DOHH2 (cell line): ENCODE measurements around the gene TMEM141.

Experiments
- H3F3A ChIP-seq: fragments of 200-600 bp; sonication (generic), shearing (Covaris generic); 2 replicates; pipeline ENCODE4 v1.6.0; 2016; ENCODE audit warnings: antibody characterized with exemption, mild to moderate bottlenecking; ENCODE audit not compliant: control insufficient read depth, insufficient read depth
- H3K27ac ChIP-seq: fragments of 200-600 bp; sonication (generic); 2 replicates; pipeline ENCODE4 v1.5.1; 2014; ENCODE audit warnings: low read depth, mild to moderate bottlenecking, low read length, moderate library complexity
- H3K27me3 ChIP-seq: fragments of 200-600 bp; sonication (generic); 2 replicates; pipeline ENCODE4 v1.6.1; 2014; ENCODE audit warnings: mild to moderate bottlenecking, low read length, mixed read lengths; ENCODE audit not compliant: control insufficient read depth
- H3K36me3 ChIP-seq: fragments of 200-600 bp; sonication (generic); 2 replicates; pipeline ENCODE4 v1.6.1; 2014; ENCODE audit warnings: mild to moderate bottlenecking, low read length, moderate library complexity, mixed read lengths; ENCODE audit not compliant: control insufficient read depth
- H3K4me1 ChIP-seq: fragments of 200-600 bp; sonication (generic); 2 replicates; pipeline ENCODE4 v1.6.1; 2014; ENCODE audit warnings: mild to moderate bottlenecking, low read length, mixed read lengths; ENCODE audit not compliant: control insufficient read depth
- H3K4me2 ChIP-seq: fragments of 200-600 bp; sonication (generic); 2 replicates; pipeline ENCODE4 v1.6.0; 2014; ENCODE audit warnings: mild to moderate bottlenecking, low read length, moderate library complexity
- H3K4me3 ChIP-seq: fragments of 200-600 bp; sonication (generic); 2 replicates; pipeline ENCODE4 v1.5.1; 2014; ENCODE audit warnings: mild to moderate bottlenecking, low read length, mixed read lengths
- H3K79me2 ChIP-seq: fragments of 200-600 bp; sonication (generic); 2 replicates; pipeline ENCODE4 v1.6.1; 2014; ENCODE audit warnings: mild to moderate bottlenecking, low read length, mixed read lengths; ENCODE audit not compliant: control insufficient read depth
- H3K9me2 ChIP-seq: fragments of 200-600 bp; sonication (generic); replicated peaks from 2 replicates; pipeline ENCODE4 v1.6.1; 2014; ENCODE audit warnings: mild to moderate bottlenecking, low read length, mixed read lengths; ENCODE audit not compliant: control insufficient read depth
- H3K9me3 ChIP-seq: fragments of 200-600 bp; sonication (generic); 2 replicates; pipeline ENCODE4 v1.6.1; 2014; ENCODE audit warnings: antibody characterized with exemption, low read length, mixed read lengths; ENCODE audit not compliant: control insufficient read depth, insufficient read depth
- H4K20me1 ChIP-seq: fragments of 200-600 bp; sonication (generic); 2 replicates; pipeline ENCODE4 v1.6.0; 2014; ENCODE audit warnings: low read depth, mild to moderate bottlenecking, antibody characterized with exemption, low read length, moderate library complexity; ENCODE audit not compliant: control insufficient read depth, insufficient read depth
- CTCF ChIP-seq: fragments of 200-600 bp; sonication (generic); IDR thresholded peaks from one replicate; pipeline ENCODE4 v1.5.1; 2014; ENCODE audit warnings: antibody characterized with exemption, mild to moderate bottlenecking, low read depth, low read length; ENCODE audit not compliant: poor library complexity, severe bottlenecking
- EZH2phosphoT487 ChIP-seq: fragments of 200-600 bp; sonication (generic); IDR thresholded peaks from 2 replicates; pipeline ENCODE4 v1.6.1; 2017; ENCODE audit warnings: borderline replicate concordance, mild to moderate bottlenecking, antibody characterized with exemption, low read length, moderate library complexity, mixed read lengths

The TMEM141 gene

GRCh38 chr9:136815422-136815782 is 24.3 kb downstream of the TMEM141 start:
- no peak overlapping the region for H3K4me3 ChIP-seq
- peaks cover 7% of the 10 kb centered on the region; the same call in 1 of the 2 replicates for H4K20me1 ChIP-seq
- H3K27me3 ChIP-seq = no peaks in the 10 kb centered on the region
- H3K27ac ChIP-seq = no peak overlapping the region
- H3K9me3 ChIP-seq = no peaks in the 10 kb centered on the region
- no peak overlapping the region for H3K4me2 ChIP-seq
- H3K9me2 ChIP-seq = no peaks in the 10 kb centered on the region
- peaks cover 93% of the 10 kb centered on the region for H3K79me2 ChIP-seq
- TF ChIP-seq CTCF (no peak), EZH2phosphoT487 (no peak)
- no peaks in the 10 kb centered on the region for H3F3A ChIP-seq
- H3K36me3 ChIP-seq = peaks cover 65% of the 10 kb centered on the region
- peaks cover 1% of the 10 kb centered on the region; the same call in 1 of the 2 replicates for H3K4me1 ChIP-seq

- TF ChIP-seq EZH2phosphoT487 = no peak
- no peak for TF ChIP-seq CTCF
- H3K9me3 ChIP-seq = no peaks in the 10 kb centered on the region
- H3K27ac ChIP-seq = no peak overlapping the region
- H3K4me2 ChIP-seq = no peak overlapping the region
- no peaks in the 10 kb centered on the region; the same call in 1 of the 2 replicates for H4K20me1 ChIP-seq
- H3K9me2 ChIP-seq = no peaks in the 10 kb centered on the region
- H3K79me2 ChIP-seq = peaks cover 55% of the 10 kb centered on the region
- H3K27me3 ChIP-seq = no peaks in the 10 kb centered on the region
- no peak overlapping the region for H3K4me3 ChIP-seq
- no peaks in the 10 kb centered on the region for H3F3A ChIP-seq
- H3K36me3 ChIP-seq = peaks cover 45% of the 10 kb centered on the region
- H3K4me1 ChIP-seq = no peaks in the 10 kb centered on the region
Observed at GRCh38 chr9:136820971-136821825, 30.1 kb downstream of the TMEM141 start.

- H3F3A ChIP-seq = no peaks in the 10 kb centered on the region
- H3K9me3 ChIP-seq = no peaks in the 10 kb centered on the region
- peaks cover 47% of the 10 kb centered on the region for H3K79me2 ChIP-seq
- H3K4me1 ChIP-seq = no peaks in the 10 kb centered on the region
- no peak overlapping the region for H3K4me2 ChIP-seq
- no peaks in the 10 kb centered on the region for H3K9me2 ChIP-seq
- H3K27me3 ChIP-seq = no peaks in the 10 kb centered on the region
- no peak overlapping the region for H3K27ac ChIP-seq
- H3K36me3 ChIP-seq = peaks cover 49% of the 10 kb centered on the region
- TF ChIP-seq EZH2phosphoT487 (no peak), CTCF (no peak)
- H4K20me1 ChIP-seq = no peaks in the 10 kb centered on the region; the same call in 1 of the 2 replicates
- no peak overlapping the region for H3K4me3 ChIP-seq
Observed at GRCh38 chr9:136821826-136822544, 30.8 kb downstream of the TMEM141 start.
